Measurements from ENCODE around the gene CENPS.

The CENPS gene

DNA sequence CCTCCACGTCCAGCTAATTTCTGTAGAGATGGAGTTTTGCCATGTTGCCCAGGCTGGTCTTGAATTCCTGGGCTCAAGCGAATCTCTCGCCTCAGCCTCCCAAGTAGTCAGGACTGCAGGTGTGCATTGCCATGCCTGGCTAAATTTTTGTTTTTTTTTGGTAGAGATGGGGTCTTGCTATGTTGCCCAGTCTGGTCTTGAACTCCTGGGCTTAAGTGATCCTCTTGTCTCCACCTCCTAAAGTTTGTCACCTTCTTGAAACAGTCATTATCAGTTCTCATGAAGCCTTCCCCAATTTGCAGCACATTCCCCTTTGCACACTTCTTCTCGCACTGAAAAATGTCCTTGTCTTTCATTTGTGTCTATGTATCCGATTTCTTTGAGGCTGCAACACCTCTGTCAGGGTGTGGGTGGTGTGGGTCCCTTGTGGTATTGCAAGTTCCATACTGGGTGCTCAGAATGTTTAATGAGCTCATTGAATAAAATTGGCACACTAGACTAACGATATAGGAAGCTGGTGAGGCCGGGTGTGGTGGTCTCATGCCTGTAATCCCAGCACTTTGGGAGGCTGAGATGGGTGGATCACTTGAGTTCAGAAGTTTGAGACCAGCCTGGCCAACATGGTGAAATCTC, 16.7 kb downstream of the CENPS start:
- Histone ChIP-seq H3K27me3 (peaks cover 20% of the 10 kb centered on the region), H3K27ac (no peak overlapping the region), H3K36me3 (no peaks in the 10 kb centered on the region), H3K9me3 (no peaks in the 10 kb centered on the region), H3K4me1 (ENCODE audit: control insufficient read depth in 1 of 2, insufficient read depth in 1 of 2, low read depth in 1 of 2, low read length in 1 of 2) (no peaks in the 10 kb centered on the region), H3K4me3 (ENCODE audit: low read depth in 1 of 2, low read length in 1 of 2) (no peak overlapping the region)
- TF ChIP-seq, protein P1, sequence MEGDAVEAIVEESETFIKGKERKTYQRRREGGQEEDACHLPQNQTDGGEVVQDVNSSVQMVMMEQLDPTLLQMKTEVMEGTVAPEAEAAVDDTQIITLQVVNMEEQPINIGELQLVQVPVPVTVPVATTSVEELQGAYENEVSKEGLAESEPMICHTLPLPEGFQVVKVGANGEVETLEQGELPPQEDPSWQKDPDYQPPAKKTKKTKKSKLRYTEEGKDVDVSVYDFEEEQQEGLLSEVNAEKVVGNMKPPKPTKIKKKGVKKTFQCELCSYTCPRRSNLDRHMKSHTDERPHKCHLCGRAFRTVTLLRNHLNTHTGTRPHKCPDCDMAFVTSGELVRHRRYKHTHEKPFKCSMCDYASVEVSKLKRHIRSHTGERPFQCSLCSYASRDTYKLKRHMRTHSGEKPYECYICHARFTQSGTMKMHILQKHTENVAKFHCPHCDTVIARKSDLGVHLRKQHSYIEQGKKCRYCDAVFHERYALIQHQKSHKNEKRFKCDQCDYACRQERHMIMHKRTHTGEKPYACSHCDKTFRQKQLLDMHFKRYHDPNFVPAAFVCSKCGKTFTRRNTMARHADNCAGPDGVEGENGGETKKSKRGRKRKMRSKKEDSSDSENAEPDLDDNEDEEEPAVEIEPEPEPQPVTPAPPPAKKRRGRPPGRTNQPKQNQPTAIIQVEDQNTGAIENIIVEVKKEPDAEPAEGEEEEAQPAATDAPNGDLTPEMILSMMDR (IDR thresholded peaks at IDR 0.05), result no peak

DNA sequence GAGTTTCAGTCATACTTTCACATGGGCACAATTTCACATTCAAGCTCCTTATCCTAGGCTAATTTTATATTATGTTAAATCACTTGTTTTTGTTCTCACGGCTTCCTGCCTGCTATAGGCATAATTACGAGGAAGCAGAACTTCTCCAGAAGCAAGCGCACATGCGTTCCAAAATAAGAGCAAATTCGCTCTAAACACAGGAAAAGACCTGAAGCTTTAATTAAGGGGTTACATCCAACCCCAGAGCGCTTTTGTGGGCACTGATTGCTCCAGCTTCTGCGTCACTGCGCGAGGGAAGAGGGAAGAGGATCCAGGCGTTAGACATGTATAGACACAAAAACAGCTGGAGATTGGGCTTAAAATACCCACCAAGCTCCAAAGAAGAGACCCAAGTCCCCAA, 19.5 kb downstream of the CENPS start, which contains the start of gene CORT:
Gene CORT, plus strand, starts transcription at position 281 of the 400 bp plus-strand sequence. CDS start 193 bp downstream, outside the sequence.
- H3K27ac ChIP-seq, result no peak within 1 kb of the TSS
- H3K4me3 ChIP-seq (ENCODE audit: low read depth in 1 of 2, low read length in 1 of 2), result no peak within 1 kb of the TSS
- H3K4me1 ChIP-seq (ENCODE audit: control insufficient read depth in 1 of 2, insufficient read depth in 1 of 2, low read depth in 1 of 2, low read length in 1 of 2), result no peaks in the 10 kb centered on the region
- H3K27me3 ChIP-seq, result peaks cover 22% of the 10 kb centered on the region
- no peaks in the 10 kb centered on the region for H3K36me3 ChIP-seq
- H3K9me3 ChIP-seq, result no peaks in the 10 kb centered on the region
- TF ChIP-seq, protein P1 (IDR thresholded peaks at IDR 0.05), result no peak

DNA sequence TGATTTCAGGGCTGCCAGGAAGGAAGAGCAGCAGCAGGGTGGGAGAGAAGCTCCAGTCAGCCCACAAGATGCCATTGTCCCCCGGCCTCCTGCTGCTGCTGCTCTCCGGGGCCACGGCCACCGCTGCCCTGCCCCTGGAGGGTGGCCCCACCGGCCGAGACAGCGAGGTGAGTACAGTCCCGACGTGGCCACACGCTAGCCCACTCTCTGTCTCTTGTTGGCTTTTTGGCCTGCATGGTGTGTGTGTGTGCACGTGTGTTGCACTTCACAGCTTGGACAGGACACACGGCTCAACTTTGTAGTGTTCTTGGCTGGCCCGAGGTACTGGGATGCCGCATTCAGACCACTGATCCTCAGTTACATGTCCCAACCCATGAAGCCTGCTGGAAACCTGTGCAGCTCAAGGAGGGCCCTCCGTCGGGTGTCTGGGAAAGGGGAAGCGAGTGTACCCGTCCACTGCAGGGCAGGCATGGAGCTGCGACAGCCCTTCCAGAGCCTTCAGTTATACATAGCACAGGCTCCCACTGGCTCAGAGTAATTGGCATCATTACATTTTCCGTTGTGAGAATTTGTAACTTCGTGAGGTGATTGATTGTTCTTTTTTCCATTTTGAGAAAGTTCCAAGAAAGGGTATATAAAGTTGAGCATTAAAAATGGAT, 20.1 kb downstream of the CENPS start:
- H3K9me3 ChIP-seq, result no peaks in the 10 kb centered on the region
- no peak overlapping the region for H3K27ac ChIP-seq
- no peaks in the 10 kb centered on the region for H3K36me3 ChIP-seq
- no peak overlapping the region for H3K4me3 ChIP-seq (ENCODE audit: low read depth in 1 of 2, low read length in 1 of 2)
- no peaks in the 10 kb centered on the region for H3K4me1 ChIP-seq (ENCODE audit: control insufficient read depth in 1 of 2, insufficient read depth in 1 of 2, low read depth in 1 of 2, low read length in 1 of 2)
- H3K27me3 ChIP-seq, result peaks cover 22% of the 10 kb centered on the region
- TF ChIP-seq, protein P1 (IDR thresholded peaks at IDR 0.05), result no peak

DNA sequence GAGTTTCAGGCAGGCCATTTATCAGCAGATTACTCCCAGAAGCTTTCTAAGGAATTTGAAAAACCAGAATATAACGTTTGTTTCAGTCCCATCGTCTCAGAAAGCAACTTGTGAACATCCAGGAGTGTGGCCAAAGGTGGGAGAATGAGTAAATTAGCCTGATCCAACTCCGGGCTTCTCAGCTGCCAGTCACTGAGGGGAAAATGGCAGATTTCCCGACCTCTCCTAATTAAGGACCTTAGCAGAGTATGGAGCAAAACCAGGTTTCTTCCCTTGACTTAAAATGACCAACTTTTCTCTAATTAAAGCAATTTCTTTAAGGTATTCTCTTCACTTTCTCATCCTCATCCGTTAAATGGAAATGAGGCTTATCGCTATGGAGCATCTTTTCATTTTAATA, 20.6 kb downstream of the CENPS start:
- Histone ChIP-seq H3K9me3 (no peaks in the 10 kb centered on the region), H3K4me3 (ENCODE audit: low read depth in 1 of 2, low read length in 1 of 2) (no peak overlapping the region), H3K27ac (no peak overlapping the region), H3K27me3 (peaks cover 22% of the 10 kb centered on the region), H3K36me3 (no peaks in the 10 kb centered on the region), H3K4me1 (ENCODE audit: control insufficient read depth in 1 of 2, insufficient read depth in 1 of 2, low read depth in 1 of 2, low read length in 1 of 2) (no peaks in the 10 kb centered on the region)
- TF ChIP-seq, protein P1 (IDR thresholded peaks at IDR 0.05), result no peak

DNA sequence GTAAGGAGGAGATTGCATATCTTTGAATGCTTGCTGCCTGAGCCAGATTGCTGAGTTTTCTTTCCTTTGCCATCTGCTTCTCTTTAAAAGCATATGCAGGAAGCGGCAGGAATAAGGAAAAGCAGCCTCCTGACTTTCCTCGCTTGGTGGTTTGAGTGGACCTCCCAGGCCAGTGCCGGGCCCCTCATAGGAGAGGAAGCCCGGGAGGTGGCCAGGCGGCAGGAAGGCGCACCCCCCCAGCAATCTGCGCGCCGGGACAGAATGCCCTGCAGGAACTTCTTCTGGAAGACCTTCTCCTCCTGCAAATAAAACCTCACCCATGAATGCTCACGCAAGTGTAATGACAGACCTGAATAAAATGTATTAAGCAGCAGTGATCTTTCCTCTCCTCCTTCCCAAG, 21.1 kb downstream of the CENPS start:
- no peaks in the 10 kb centered on the region for H3K9me3 ChIP-seq
- TF ChIP-seq, protein P1 (IDR thresholded peaks at IDR 0.05), result no peak
- H3K4me3 ChIP-seq (ENCODE audit: low read depth in 1 of 2, low read length in 1 of 2), result no peak overlapping the region
- no peak overlapping the region for H3K27ac ChIP-seq
- H3K27me3 ChIP-seq, result peaks cover 22% of the 10 kb centered on the region
- no peaks in the 10 kb centered on the region for H3K36me3 ChIP-seq
- H3K4me1 ChIP-seq (ENCODE audit: control insufficient read depth in 1 of 2, insufficient read depth in 1 of 2, low read depth in 1 of 2, low read length in 1 of 2), result no peaks in the 10 kb centered on the region
